Activated B cell treated with CpG ODN at 0.5 μM for 24 hours (primary cell): ENCODE data around the gene ARSA. TPM values are rescaled to one million over a fixed set of nuclear protein-coding genes. Genes with fewer than 3 reads are reported as not detected.

Source experiments
- ATAC-seq: fragments of 200-7000 bp; cut with Tn5 transposase; one replicate; pipeline ENCODE4 v1.10.0; 2021; ENCODE audit warnings: low read depth, mild to moderate bottlenecking, moderate library complexity
- CTCF ChIA-PET: fragments of 350-600 bp; sonication (Branson Sonifier 250); formaldehyde crosslinking; loops from one replicate; lab custom pipeline; 2021; ENCODE audit warnings: antibody characterized with exemption; lab: Charles Lee
- POLR2A ChIA-PET: fragments of 350-600 bp; sonication (Branson Sonifier 250); formaldehyde crosslinking; loops from one replicate; lab custom pipeline; 2021; ENCODE audit warnings: antibody characterized with exemption; lab: Charles Lee
- DNase-seq: peaks from one replicate; pipeline ENCODE4 v3.0.0; 2022
- H3K27ac Mint-ChIP-seq: one replicate; pipeline ENCODE4 v1.8.0; 2020; ENCODE audit warnings: mixed read lengths
- H3K27me3 Mint-ChIP-seq: one replicate; pipeline ENCODE4 v1.8.0; 2021; ENCODE audit warnings: mixed read lengths
- H3K36me3 Mint-ChIP-seq: one replicate; pipeline ENCODE4 v1.8.0; 2021; ENCODE audit warnings: low read depth, mixed read lengths
- H3K4me1 Mint-ChIP-seq: one replicate; pipeline ENCODE4 v1.8.0; 2021; ENCODE audit warnings: mixed read lengths
- H3K4me3 Mint-ChIP-seq: one replicate; pipeline ENCODE4 v1.8.0; 2020; ENCODE audit warnings: mild to moderate bottlenecking, mixed read lengths
- H3K9me3 Mint-ChIP-seq: one replicate; pipeline ENCODE4 v1.8.0; 2020; ENCODE audit warnings: mixed read lengths
- CTCF ChIP-seq: fragments of 200-600 bp; IDR thresholded peaks from one replicate; pipeline ENCODE4 v1.8.0; 2022; ENCODE audit warnings: antibody characterized with exemption, mild to moderate bottlenecking
- intact Hi-C: fragments of 100-400 bp; cut with micrococcal nuclease; formaldehyde crosslinking; loops from one replicate; pipeline ENCODE4 v1.15.1; 2024
- total RNA-seq: library from RNA; stranded (reverse); gene quantifications from 2 replicates; pipeline ENCODE4 v1.2.3, GENCODE V29; 2022

The ARSA gene
- total RNA-seq, 1 donor from 2014 or later, result 50.9 TPM

- intact Hi-C loops, result no loop called here
- DNase-seq (no peak), ATAC-seq (no peak)
- Mint-ChIP-seq H3K27ac (no peak overlapping the region), H3K4me1 (peaks cover 18% of the 10 kb centered on the region), H3K36me3 (peaks cover 14% of the 10 kb centered on the region), H3K27me3 (no peaks in the 10 kb centered on the region), H3K4me3 (no peak overlapping the region), H3K9me3 (no peaks in the 10 kb centered on the region)
- ChIA-PET CTCF (no interaction called here), POLR2A (interaction anchor here (0.9 to 2.2 kb wide), 5 partner anchors 12 to 46 kb away, joined by 3 to 10 read pairs (median 3); partner anchors contain the start of gene SYCE3)
- TF ChIP-seq CTCF, result no peak
Observed at GRCh38 chr22:50577697-50577986, 50.3 kb downstream of the ARSA start.

- ATAC-seq (no peak), DNase-seq (no peak)
- TF ChIP-seq CTCF, result no peak
- H3K9me3 Mint-ChIP-seq, result no peaks in the 10 kb centered on the region
- no peak overlapping the region for H3K4me3 Mint-ChIP-seq
- intact Hi-C loops, result no loop called here
- CTCF ChIA-PET, result no interaction called here
- peaks cover 14% of the 10 kb centered on the region for H3K36me3 Mint-ChIP-seq
- POLR2A ChIA-PET, result interaction anchor here (0.9 to 2.2 kb wide), 5 partner anchors 12 to 45 kb away, joined by 3 to 10 read pairs (median 3); partner anchors contain the start of gene SYCE3
- no peaks in the 10 kb centered on the region for H3K27me3 Mint-ChIP-seq
- H3K27ac Mint-ChIP-seq, result no peak overlapping the region
- H3K4me1 Mint-ChIP-seq, result peaks cover 18% of the 10 kb centered on the region
Observed at GRCh38 chr22:50576806-50577696, 50.9 kb downstream of the ARSA start.

- H3K36me3 Mint-ChIP-seq, result peaks cover 18% of the 10 kb centered on the region
- DNase-seq (no peak), ATAC-seq (no peak)
- POLR2A ChIA-PET, result no interaction called here
- intact Hi-C loops, result no loop called here
- TF ChIP-seq CTCF, result no peak
- no peak overlapping the region for H3K4me3 Mint-ChIP-seq
- no peaks in the 10 kb centered on the region for H3K9me3 Mint-ChIP-seq
- H3K27me3 Mint-ChIP-seq, result no peaks in the 10 kb centered on the region
- CTCF ChIA-PET, result no interaction called here
- no peak overlapping the region for H3K27ac Mint-ChIP-seq
- H3K4me1 Mint-ChIP-seq, result peaks cover 9% of the 10 kb centered on the region
Observed at GRCh38 chr22:50576070-50576469, 51.9 kb downstream of the ARSA start.

- ChIA-PET CTCF (no interaction called here), POLR2A (interaction anchor here (0.6 to 0.9 kb wide), 2 partner anchors 32 to 53 kb away, joined by 3 read pairs; no protein-coding TSS in a partner anchor)
- Mint-ChIP-seq H3K9me3 (no peaks in the 10 kb centered on the region), H3K4me1 (peaks cover 7% of the 10 kb centered on the region), H3K27me3 (no peaks in the 10 kb centered on the region), H3K4me3 (no peak overlapping the region), H3K36me3 (peaks cover 22% of the 10 kb centered on the region), H3K27ac (no peak overlapping the region)
- DNase-seq (no peak), ATAC-seq (no peak)
- intact Hi-C loops, result no loop called here
- no peak for TF ChIP-seq CTCF
Observed at GRCh38 chr22:50575426-50575941, 52.5 kb downstream of the ARSA start.

Other genes with a start within 250 kb of the ARSA start
- gene SBF1, start 153.1 kb downstream of the ARSA start, total RNA-seq, result 114 and 144 TPM in 2 replicates
- gene ADM2, start 146.6 kb downstream of the ARSA start, total RNA-seq, result 5.1 and 5.2 TPM in 2 replicates
- gene MIOX, start 141.3 kb downstream of the ARSA start, total RNA-seq, result 0.15 and 0.22 TPM in 2 replicates
- 76.6 and 81.0 TPM in 2 replicates for gene LMF2, start 120.5 kb downstream of the ARSA start, total RNA-seq
- gene NCAPH2, start 119.9 kb downstream of the ARSA start, total RNA-seq, result 63.9 and 68.2 TPM in 2 replicates
- 7.1 and 11.6 TPM in 2 replicates for gene SCO2, start 102.6 kb downstream of the ARSA start, total RNA-seq
- 91.8 and 92.9 TPM in 2 replicates for gene TYMP, start 98.1 kb downstream of the ARSA start, total RNA-seq
- 4.9 and 5.2 TPM in 2 replicates for gene KLHDC7B, start 82.3 kb downstream of the ARSA start, total RNA-seq
- not detected in 2 replicates for gene SYCE3, start 65.2 kb downstream of the ARSA start, total RNA-seq
- gene CPT1B, start 49.7 kb downstream of the ARSA start, total RNA-seq, result 32.2 and 33.5 TPM in 2 replicates
- 138 and 158 TPM in 2 replicates for gene CHKB, start 45.3 kb downstream of the ARSA start, total RNA-seq
- 0.18 and 0.20 TPM in 2 replicates for gene MAPK8IP2, start 27.4 kb downstream of the ARSA start, total RNA-seq
- not detected in 2 replicates for gene SHANK3, start 44.7 kb upstream of the ARSA start, total RNA-seq
- gene ACR, start 110.1 kb upstream of the ARSA start, total RNA-seq, result not detected in 2 replicates
- gene RABL2B, start 155.5 kb upstream of the ARSA start, total RNA-seq, result 57.6 and 62.5 TPM in 2 replicates